GM19324 (cell line): ENCODE measurements around the gene RIC8B.
"Not testable (repeated sequence)": the region's sequence is repeated elsewhere in the genome, so short reads cannot be mapped to it uniquely, and the experiment has no call there.

Experiments
- ATAC-seq: cut with Tn5 transposase; IDR thresholded peaks from one replicate; pipeline ENCODE4 v1.9.1; 2021; ENCODE audit warnings: mild to moderate bottlenecking, moderate library complexity; ENCODE audit not compliant: unreplicated experiment, low FRiP score

The RIC8B gene

GRCh38 chr12:106897981-106898901 is 123.8 kb downstream of the RIC8B start:
- ATAC-seq = no peak

- no peak for ATAC-seq
Observed at GRCh38 chr12:106900554-106900953, 126.1 kb downstream of the RIC8B start.

GRCh38 chr12:106901276-106901675 is 126.8 kb downstream of the RIC8B start:
- no peak for ATAC-seq

- no peak for ATAC-seq
Observed at GRCh38 chr12:106902053-106902452, 127.6 kb downstream of the RIC8B start.

GRCh38 chr12:106903241-106903945 is 128.9 kb downstream of the RIC8B start:
- peak; percentile 75 for ATAC-seq

GRCh38 chr12:106906715-106907114 is 132.2 kb downstream of the RIC8B start:
- no peak for ATAC-seq

GRCh38 chr12:106907411-106907810 is 132.9 kb downstream of the RIC8B start:
- no peak for ATAC-seq

- no peak for ATAC-seq
Observed at GRCh38 chr12:106907846-106908245, 133.4 kb downstream of the RIC8B start.

GRCh38 chr12:106908561-106908960 is 134.1 kb downstream of the RIC8B start:
- no peak for ATAC-seq

- ATAC-seq = peak; percentile 59
Observed at GRCh38 chr12:106910202-106910601, 135.7 kb downstream of the RIC8B start.

GRCh38 chr12:106911581-106911980 is 137.1 kb downstream of the RIC8B start:
- no peak for ATAC-seq

- no peak for ATAC-seq
Observed at GRCh38 chr12:106913456-106913855, 139.0 kb downstream of the RIC8B start.

GRCh38 chr12:106914796-106915634 is 140.5 kb downstream of the RIC8B start:
- ATAC-seq = no peak

- ATAC-seq = no peak
Observed at GRCh38 chr12:106915635-106916026, 141.1 kb downstream of the RIC8B start.

- no peak for ATAC-seq
Observed at GRCh38 chr12:106917503-106917902, 143.0 kb downstream of the RIC8B start.

- no peak for ATAC-seq
Observed at GRCh38 chr12:106918746-106919145, 144.3 kb downstream of the RIC8B start.

GRCh38 chr12:106919910-106920544 is 145.5 kb downstream of the RIC8B start:
- no peak for ATAC-seq

- ATAC-seq = not testable (repeated sequence)
Observed at GRCh38 chr12:106921976-106922375, 147.5 kb downstream of the RIC8B start.

GRCh38 chr12:106923594-106923993 is 149.1 kb downstream of the RIC8B start:
- not testable (repeated sequence) for ATAC-seq

- ATAC-seq = no peak
Observed at GRCh38 chr12:106924268-106924861, 149.9 kb downstream of the RIC8B start.
